ENCODE results near the gene MLLT1. TPM values are rescaled to one million over a fixed set of nuclear protein-coding genes. Genes with fewer than 3 reads are reported as not detected.
"Not testable (repeated sequence)": the region's sequence is repeated elsewhere in the genome, so short reads cannot be mapped to it uniquely, and the experiment has no call there.

The MLLT1 gene
- total RNA-seq, 1 donor from 2014 or later, result 106 TPM

GRCh38 chr19:6297202-6297601 is 17.4 kb upstream of the MLLT1 start:
- H3K36me3 Mint-ChIP-seq (ENCODE audit: insufficient read depth), result peaks cover 2% of the 10 kb centered on the region
- no peaks in the 10 kb centered on the region for H3K4me1 Mint-ChIP-seq (ENCODE audit: low read depth)
- no peak overlapping the region for H3K27ac Mint-ChIP-seq
- TF ChIP-seq CTCF (IDR thresholded peaks at IDR 0.05; ENCODE audit: unreplicated experiment), result no peak
- no peak for DNase-seq (ENCODE audit: low spot score, unreplicated experiment)
- H3K9me3 Mint-ChIP-seq (ENCODE audit: low read depth), result peaks cover 18% of the 10 kb centered on the region
- H3K4me3 Mint-ChIP-seq (ENCODE audit: low read depth), result no peak overlapping the region
- no peaks in the 10 kb centered on the region for H3K27me3 Mint-ChIP-seq

- Mint-ChIP-seq H3K27me3 (no peaks in the 10 kb centered on the region), H3K4me3 (ENCODE audit: low read depth) (no peak overlapping the region), H3K36me3 (ENCODE audit: insufficient read depth) (peaks cover 2% of the 10 kb centered on the region), H3K9me3 (ENCODE audit: low read depth) (peaks cover 42% of the 10 kb centered on the region), H3K27ac (no peak overlapping the region), H3K4me1 (ENCODE audit: low read depth) (no peaks in the 10 kb centered on the region)
- no peak for TF ChIP-seq CTCF (IDR thresholded peaks at IDR 0.05; ENCODE audit: unreplicated experiment)
- no peak for DNase-seq (ENCODE audit: low spot score, unreplicated experiment)
Observed at GRCh38 chr19:6292006-6292405, 12.2 kb upstream of the MLLT1 start.

- no peak for TF ChIP-seq CTCF (IDR thresholded peaks at IDR 0.05; ENCODE audit: unreplicated experiment)
- Mint-ChIP-seq H3K27ac (no peak overlapping the region), H3K4me3 (ENCODE audit: low read depth) (no peak overlapping the region), H3K27me3 (no peaks in the 10 kb centered on the region), H3K4me1 (ENCODE audit: low read depth) (no peaks in the 10 kb centered on the region), H3K36me3 (ENCODE audit: insufficient read depth) (no peaks in the 10 kb centered on the region), H3K9me3 (ENCODE audit: low read depth) (peaks cover 28% of the 10 kb centered on the region)
- no peak for DNase-seq (ENCODE audit: low spot score, unreplicated experiment)
Observed at GRCh38 chr19:6288737-6289136, 9.0 kb upstream of the MLLT1 start.

- Mint-ChIP-seq H3K27ac (no peak overlapping the region), H3K36me3 (ENCODE audit: insufficient read depth) (no peaks in the 10 kb centered on the region), H3K9me3 (ENCODE audit: low read depth) (peaks cover 24% of the 10 kb centered on the region), H3K4me3 (ENCODE audit: low read depth) (no peak overlapping the region), H3K4me1 (ENCODE audit: low read depth) (no peaks in the 10 kb centered on the region), H3K27me3 (no peaks in the 10 kb centered on the region)
- no peak for DNase-seq (ENCODE audit: low spot score, unreplicated experiment)
- no peak for TF ChIP-seq CTCF (IDR thresholded peaks at IDR 0.05; ENCODE audit: unreplicated experiment)
Observed at GRCh38 chr19:6287269-6287885, 7.6 kb upstream of the MLLT1 start.

- Mint-ChIP-seq H3K4me1 (ENCODE audit: low read depth) (no peaks in the 10 kb centered on the region), H3K27me3 (no peaks in the 10 kb centered on the region), H3K36me3 (ENCODE audit: insufficient read depth) (no peaks in the 10 kb centered on the region), H3K9me3 (ENCODE audit: low read depth) (peaks cover 23% of the 10 kb centered on the region), H3K4me3 (ENCODE audit: low read depth) (no peak overlapping the region), H3K27ac (no peak overlapping the region)
- no peak for DNase-seq (ENCODE audit: low spot score, unreplicated experiment)
- TF ChIP-seq CTCF (IDR thresholded peaks at IDR 0.05; ENCODE audit: unreplicated experiment), result no peak
Observed at GRCh38 chr19:6286676-6287075, 6.9 kb upstream of the MLLT1 start.

- not testable (repeated sequence) for H3K36me3 Mint-ChIP-seq (ENCODE audit: insufficient read depth); H3K27me3 Mint-ChIP-seq; H3K9me3 Mint-ChIP-seq (ENCODE audit: low read depth); H3K4me3 Mint-ChIP-seq (ENCODE audit: low read depth); DNase-seq (ENCODE audit: low spot score, unreplicated experiment)
- H3K4me1 Mint-ChIP-seq (ENCODE audit: low read depth), result peaks cover 16% of the 10 kb centered on the region
- peak overlapping the region; percentile 53 for H3K27ac Mint-ChIP-seq
Observed at GRCh38 chr19:6282393-6282792, 2.6 kb upstream of the MLLT1 start.

All from progenitor cell of endocrine pancreas (in vitro differentiated cells).